SK-N-SH (cell line): ENCODE measurements around the gene SV2C. TPM values are rescaled to one million over a fixed set of nuclear protein-coding genes. Genes with fewer than 3 reads are reported as not detected.

ENCODE experiments used
- CTCF ChIA-PET: fragments of 300-600, 350-600 bp; formaldehyde crosslinking; extraction: SDS; loops from one replicate; lab custom pipeline; 2021; lab: Yijun Ruan, JAX
- POLR2A ChIA-PET: fragments of 350-600 bp; sonication (Branson Sonifier 250); formaldehyde crosslinking; extraction: SDS; loops from one replicate; lab custom pipeline; 2020; ENCODE audit warnings: antibody characterized with exemption, inconsistent platforms; lab: Yijun Ruan, JAX
- DNase-seq: peaks from one replicate; pipeline ENCODE4 v3.0.0; 2012
- H2AFZ ChIP-seq: fragments of 200-600 bp; sonication (generic); 2 replicates; pipeline ENCODE4 v1.8.1; 2016; ENCODE audit warnings: antibody characterized with exemption, mild to moderate bottlenecking, low read depth
- H3F3A ChIP-seq: fragments of 200-600 bp; sonication (generic); replicated peaks from 2 replicates; pipeline ENCODE3; 2016; ENCODE audit warnings: antibody characterized with exemption, mild to moderate bottlenecking; ENCODE audit not compliant: insufficient read depth
- H3K27ac ChIP-seq, 2 experiments: fragments of 200-500 bp in 1 of 2; fragments of 200-600 bp in 1 of 2; sonication (Bioruptor generic) in 1 of 2; sonication (generic), shearing (Covaris generic) in 1 of 2; 2 replicates each; pipeline versions ENCODE4 v1.5.1 to v1.6.1; 2014 to 2016; ENCODE audit warnings: low read depth in 2 of 2, inconsistent platforms in 1 of 2, low read length in 1 of 2, mild to moderate bottlenecking in 1 of 2, mixed read lengths in 1 of 2
- H3K27me3 ChIP-seq: fragments of 200-600 bp; sonication (generic), shearing (Covaris generic); 2 replicates; pipeline ENCODE4 v1.6.1; 2016; ENCODE audit warnings: mixed run types; ENCODE audit not compliant: insufficient read depth
- H3K36me3 ChIP-seq, 2 experiments: fragments of 200-500 bp in 1 of 2; fragments of 200-600 bp in 1 of 2; sonication (Bioruptor generic) in 1 of 2; sonication (generic) in 1 of 2; replicated peaks in 1 of 2; 2 replicates each; pipeline versions ENCODE3 to v1.5.1; 2014 to 2016; ENCODE audit warnings: low read length in 1 of 2, mild to moderate bottlenecking in 1 of 2; ENCODE audit not compliant: insufficient read depth in 2 of 2, control insufficient read depth in 1 of 2
- H3K4me1 ChIP-seq, 2 experiments: fragments of 200-500 bp in 1 of 2; fragments of 200-600 bp in 1 of 2; sonication (Bioruptor generic) in 1 of 2; sonication (generic), shearing (Covaris generic) in 1 of 2; 2 replicates each; pipeline versions ENCODE4 v1.5.1 to v1.6.1; 2014 to 2016; ENCODE audit warnings: low read depth in 1 of 2, low read length in 1 of 2, mixed run types in 1 of 2; ENCODE audit not compliant: insufficient read depth in 2 of 2, control insufficient read depth in 1 of 2
- H3K4me2 ChIP-seq: fragments of 200-600 bp; sonication (generic), shearing (Covaris generic); 2 replicates; pipeline ENCODE4 v1.6.1; 2017; ENCODE audit warnings: mixed run types
- H3K4me3 ChIP-seq, 2 experiments: fragments of 200-500 bp in 1 of 2; fragments of 200-600 bp in 1 of 2; sonication (Bioruptor generic) in 1 of 2; sonication (generic), shearing (Covaris generic) in 1 of 2; 2 replicates each; pipeline versions ENCODE4 v1.5.1 to v1.8.1; 2014 to 2016; ENCODE audit warnings: low read depth in 2 of 2, inconsistent platforms in 1 of 2, low read length in 1 of 2, mild to moderate bottlenecking in 1 of 2, mixed read lengths in 1 of 2, moderate library complexity in 1 of 2
- H3K79me2 ChIP-seq: fragments of 200-600 bp; sonication (generic); 2 replicates; pipeline ENCODE4 v1.8.1; 2017; ENCODE audit warnings: mild to moderate bottlenecking; ENCODE audit not compliant: insufficient read depth
- H3K9ac ChIP-seq: fragments of 200-600 bp; sonication (generic); 2 replicates; pipeline ENCODE4 v1.6.1; 2017; ENCODE audit warnings: mixed run types
- H3K9me2 ChIP-seq: fragments of 200-600 bp; sonication (generic); 2 replicates; pipeline ENCODE4 v1.6.1; 2017; ENCODE audit warnings: mixed run types
- H3K9me3 ChIP-seq: fragments of 200-600 bp; sonication (generic); 2 replicates; pipeline ENCODE4 v1.6.1; 2017; ENCODE audit warnings: mixed run types, mild to moderate bottlenecking, moderate library complexity
- H4K20me1 ChIP-seq: fragments of 200-600 bp; sonication (generic); 2 replicates; pipeline ENCODE4 v1.6.1; 2017; ENCODE audit warnings: mild to moderate bottlenecking, mixed run types; ENCODE audit not compliant: insufficient read depth
- CTCF ChIP-seq: fragments of 200-600 bp; sonication (generic); IDR thresholded peaks from 2 replicates; pipeline ENCODE4 v1.6.1; 2017; ENCODE audit warnings: antibody characterized with exemption, mild to moderate bottlenecking, moderate library complexity
- ELF1 ChIP-seq: IDR thresholded peaks from 2 replicates; pipeline ENCODE4 v1.4.0; 2012
- EP300 ChIP-seq, 2 experiments: IDR thresholded peaks; 2 replicates each; pipeline versions ENCODE4 v1.4.0 to v1.6.1; 2012; ENCODE audit warnings: borderline replicate concordance in 1 of 2, low read depth in 1 of 2, low read length in 1 of 2
- EZH2phosphoT487 ChIP-seq: fragments of 200-600 bp; sonication (generic); IDR thresholded peaks from 2 replicates; pipeline ENCODE4 v1.6.1; 2017; ENCODE audit warnings: low read depth, mixed run types, mild to moderate bottlenecking, antibody characterized with exemption, moderate library complexity, borderline replicate concordance
- FOSL2 ChIP-seq: IDR thresholded peaks from 2 replicates; pipeline ENCODE4 v1.4.0; 2012; ENCODE audit warnings: low read depth, mild to moderate bottlenecking, moderate library complexity, borderline replicate concordance
- GABPA ChIP-seq: IDR thresholded peaks from 2 replicates; pipeline ENCODE4 v1.4.0; 2012; ENCODE audit warnings: low read depth, mild to moderate bottlenecking
- GATA2 ChIP-seq: sonication (generic); formaldehyde crosslinking; IDR thresholded peaks from 2 replicates; pipeline ENCODE4 v1.5.0; 2020; ENCODE audit warnings: mild to moderate bottlenecking, missing genetic modification reagents
- JUND ChIP-seq: IDR thresholded peaks from 2 replicates; pipeline ENCODE4 v1.4.0; 2012
- MAX ChIP-seq: IDR thresholded peaks from 2 replicates; pipeline ENCODE4 v1.4.0; 2012; ENCODE audit warnings: low read depth
- MEF2A ChIP-seq: IDR thresholded peaks from 2 replicates; pipeline ENCODE4 v1.4.0; 2012; ENCODE audit warnings: low read depth, borderline replicate concordance
- MXI1 ChIP-seq: IDR thresholded peaks from 2 replicates; pipeline ENCODE4 v1.6.1; 2012; ENCODE audit warnings: mild to moderate bottlenecking, low read depth, low read length, improper control_type of control experiment
- NRF1 ChIP-seq: IDR thresholded peaks from 2 replicates; pipeline ENCODE4 v1.6.1; 2012; ENCODE audit warnings: low read depth, mild to moderate bottlenecking, low read length
- POLR2AphosphoS5 ChIP-seq: IDR thresholded peaks from 2 replicates; pipeline ENCODE4 v1.6.1; 2012; ENCODE audit warnings: low read depth, low read length
- RCOR1 ChIP-seq: fragments of 150-350 bp; IDR thresholded peaks from 2 replicates; pipeline ENCODE4 v1.6.1; 2017; ENCODE audit warnings: antibody characterized with exemption, low read length
- RFX5 ChIP-seq: IDR thresholded peaks from 2 replicates; pipeline ENCODE4 v1.6.1; 2012; ENCODE audit warnings: mild to moderate bottlenecking, improper control_type of control experiment, low read length
- SIN3A ChIP-seq: IDR thresholded peaks from 2 replicates; pipeline ENCODE4 v1.6.1; 2012; ENCODE audit warnings: low read depth, mild to moderate bottlenecking, low read length, moderate library complexity, borderline replicate concordance
- SMC3 ChIP-seq: IDR thresholded peaks from 2 replicates; pipeline ENCODE4 v1.6.1; 2012; ENCODE audit warnings: low read depth, low read length, improper control_type of control experiment
- TCF12 ChIP-seq: IDR thresholded peaks from 2 replicates; pipeline ENCODE4 v1.4.0; 2012
- TEAD4 ChIP-seq: IDR thresholded peaks from 2 replicates; pipeline ENCODE4 v1.4.0; 2012; ENCODE audit warnings: mild to moderate bottlenecking, borderline replicate concordance; ENCODE audit not compliant: insufficient read depth
- YY1 ChIP-seq: IDR thresholded peaks from 2 replicates; pipeline ENCODE4 v1.4.0; 2012; ENCODE audit warnings: low read depth, mild to moderate bottlenecking
- WGBS: methylation state at CpG from one replicate; pipeline ENCODE4 v1.1.6; 2017; ENCODE audit warnings: low lambda C conversion rate; 5-methylcytosine and 5-hydroxymethylcytosine counted together
- polyA plus RNA-seq, 3 experiments: library from polyadenylated mRNA; depleted of rRNA; stranded (reverse); fragments of >200 nt; gene quantifications; 2 replicates each; pipeline ENCODE4 v1.2.3, GENCODE V29; 2012
- TF ChIP-seq, protein P1 (sequence below): fragments of 150-350 bp; IDR thresholded peaks from 2 replicates; pipeline ENCODE4 v1.6.1; 2017; ENCODE audit warnings: antibody characterized with exemption, low read length, low read depth, borderline replicate concordance
- TF ChIP-seq, protein P2 (sequence below): fragments of 150-350 bp; IDR thresholded peaks from 2 replicates; pipeline ENCODE4 v1.6.1; 2016; ENCODE audit warnings: mild to moderate bottlenecking, low read depth, low read length

SV2C gene
- polyA plus RNA-seq, 1 of the 3 experiments (the other 2 are of a cell fraction) = 0.05 TPM

- H3K27ac ChIP-seq = no peak overlapping the region
- H4K20me1 ChIP-seq = no peaks in the 10 kb centered on the region
- H2AFZ ChIP-seq = no peak overlapping the region
- H3F3A ChIP-seq = no peaks in the 10 kb centered on the region
- no peak overlapping the region for H3K4me2 ChIP-seq
- H3K4me1 ChIP-seq = peaks cover 0 to 22% of the 10 kb centered on the region in 2 experiments; a peak in 1 of 4 replicates
- POLR2A ChIA-PET = no interaction called here
- WGBS = 71% methylated on average over 5 of the region's 5 CpGs
- H3K36me3 ChIP-seq = no peaks in the 10 kb centered on the region
- no peaks in the 10 kb centered on the region for H3K9me2 ChIP-seq
- TF ChIP-seq, protein P1, sequence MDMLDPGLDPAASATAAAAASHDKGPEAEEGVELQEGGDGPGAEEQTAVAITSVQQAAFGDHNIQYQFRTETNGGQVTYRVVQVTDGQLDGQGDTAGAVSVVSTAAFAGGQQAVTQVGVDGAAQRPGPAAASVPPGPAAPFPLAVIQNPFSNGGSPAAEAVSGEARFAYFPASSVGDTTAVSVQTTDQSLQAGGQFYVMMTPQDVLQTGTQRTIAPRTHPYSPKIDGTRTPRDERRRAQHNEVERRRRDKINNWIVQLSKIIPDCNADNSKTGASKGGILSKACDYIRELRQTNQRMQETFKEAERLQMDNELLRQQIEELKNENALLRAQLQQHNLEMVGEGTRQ = no peak
- no peak for TF ChIP-seq YY1
- no peak for TF ChIP-seq SMC3
- TF ChIP-seq TCF12 = no peak
- TF ChIP-seq, protein P2, sequence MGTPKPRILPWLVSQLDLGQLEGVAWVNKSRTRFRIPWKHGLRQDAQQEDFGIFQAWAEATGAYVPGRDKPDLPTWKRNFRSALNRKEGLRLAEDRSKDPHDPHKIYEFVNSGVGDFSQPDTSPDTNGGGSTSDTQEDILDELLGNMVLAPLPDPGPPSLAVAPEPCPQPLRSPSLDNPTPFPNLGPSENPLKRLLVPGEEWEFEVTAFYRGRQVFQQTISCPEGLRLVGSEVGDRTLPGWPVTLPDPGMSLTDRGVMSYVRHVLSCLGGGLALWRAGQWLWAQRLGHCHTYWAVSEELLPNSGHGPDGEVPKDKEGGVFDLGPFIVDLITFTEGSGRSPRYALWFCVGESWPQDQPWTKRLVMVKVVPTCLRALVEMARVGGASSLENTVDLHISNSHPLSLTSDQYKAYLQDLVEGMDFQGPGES = no peak
- TF ChIP-seq GATA2 (CRISPR knock-in tag) = no peak
- TF ChIP-seq RFX5 = no peak
- no peak for TF ChIP-seq TEAD4
- TF ChIP-seq EP300 (IDR thresholded peaks at IDR 0.05; ENCODE audit: borderline replicate concordance in 1 of 2, low read depth in 1 of 2, low read length in 1 of 2) = no peak
- no peak for TF ChIP-seq MAX
- TF ChIP-seq JUND = no peak
- TF ChIP-seq NRF1 = no peak
- TF ChIP-seq, all 33 proteins: peak for 0
- no peak for DNase-seq
- Histone ChIP-seq H3K9ac (no peak overlapping the region), H3K9me3 (no peaks in the 10 kb centered on the region), H3K4me3 (no peak overlapping the region), H3K27me3 (no peaks in the 10 kb centered on the region), H3K79me2 (no peaks in the 10 kb centered on the region)
- CTCF ChIA-PET = interaction anchor here (3.2 kb wide), 1 partner anchor 27 kb away, joined by 15 read pairs; no protein-coding TSS in a partner anchor
Measured at GRCh38 chr5:76202182-76202581, 119.0 kb downstream of the SV2C start.

- no peaks in the 10 kb centered on the region for H4K20me1 ChIP-seq
- no peak overlapping the region for H3K4me2 ChIP-seq
- TF ChIP-seq EZH2phosphoT487 = no peak
- TF ChIP-seq GABPA = no peak
- no peak for TF ChIP-seq GATA2 (CRISPR knock-in tag)
- TF ChIP-seq CTCF = no peak
- no peak for TF ChIP-seq FOSL2
- no peak for TF ChIP-seq MAX
- TF ChIP-seq MEF2A = no peak
- no peak for TF ChIP-seq JUND
- no peak for TF ChIP-seq POLR2AphosphoS5
- TF ChIP-seq NRF1 = no peak
- no peak for TF ChIP-seq TEAD4
- TF ChIP-seq SIN3A = no peak
- TF ChIP-seq RCOR1 = no peak
- no peak for TF ChIP-seq RFX5
- no peak for TF ChIP-seq ELF1
- TF ChIP-seq YY1 = no peak
- TF ChIP-seq, protein P2 = no peak
- no peak for TF ChIP-seq MXI1
- DNase-seq = no peak
- no peak overlapping the region for H3K4me3 ChIP-seq
- H3K36me3 ChIP-seq = no peaks in the 10 kb centered on the region
- H2AFZ ChIP-seq = no peak overlapping the region
- no peak overlapping the region for H3K9ac ChIP-seq
- H3K27ac ChIP-seq = peak overlapping the region in 1 of 2 experiments; percentile 28; a peak in 1 of 4 replicates
- WGBS = 40% methylated on average over 1 of the region's 1 CpG
- POLR2A ChIA-PET = no interaction called here
- H3K79me2 ChIP-seq = no peaks in the 10 kb centered on the region
- no peaks in the 10 kb centered on the region for H3K9me2 ChIP-seq
- peaks cover 0 to 23% of the 10 kb centered on the region in 2 experiments; a peak in 1 of 4 replicates for H3K4me1 ChIP-seq
- CTCF ChIA-PET = interaction anchor here (0.6 to 1.0 kb wide), 3 partner anchors 30 to 397 kb away, joined by 3 read pairs; no protein-coding TSS in a partner anchor
- no peaks in the 10 kb centered on the region for H3K27me3 ChIP-seq
- no peaks in the 10 kb centered on the region for H3K9me3 ChIP-seq
- no peaks in the 10 kb centered on the region for H3F3A ChIP-seq
Measured at GRCh38 chr5:76204191-76204590, 121.0 kb downstream of the SV2C start.
